HG02642 (cell line): ENCODE results near the gene KANK2.

ENCODE experiments used
- ATAC-seq: cut with Tn5 transposase; IDR thresholded peaks from one replicate; pipeline ENCODE4 v1.9.1; 2021; ENCODE audit warnings: mild to moderate bottlenecking; ENCODE audit not compliant: unreplicated experiment, poor library complexity

The KANK2 gene

DNA sequence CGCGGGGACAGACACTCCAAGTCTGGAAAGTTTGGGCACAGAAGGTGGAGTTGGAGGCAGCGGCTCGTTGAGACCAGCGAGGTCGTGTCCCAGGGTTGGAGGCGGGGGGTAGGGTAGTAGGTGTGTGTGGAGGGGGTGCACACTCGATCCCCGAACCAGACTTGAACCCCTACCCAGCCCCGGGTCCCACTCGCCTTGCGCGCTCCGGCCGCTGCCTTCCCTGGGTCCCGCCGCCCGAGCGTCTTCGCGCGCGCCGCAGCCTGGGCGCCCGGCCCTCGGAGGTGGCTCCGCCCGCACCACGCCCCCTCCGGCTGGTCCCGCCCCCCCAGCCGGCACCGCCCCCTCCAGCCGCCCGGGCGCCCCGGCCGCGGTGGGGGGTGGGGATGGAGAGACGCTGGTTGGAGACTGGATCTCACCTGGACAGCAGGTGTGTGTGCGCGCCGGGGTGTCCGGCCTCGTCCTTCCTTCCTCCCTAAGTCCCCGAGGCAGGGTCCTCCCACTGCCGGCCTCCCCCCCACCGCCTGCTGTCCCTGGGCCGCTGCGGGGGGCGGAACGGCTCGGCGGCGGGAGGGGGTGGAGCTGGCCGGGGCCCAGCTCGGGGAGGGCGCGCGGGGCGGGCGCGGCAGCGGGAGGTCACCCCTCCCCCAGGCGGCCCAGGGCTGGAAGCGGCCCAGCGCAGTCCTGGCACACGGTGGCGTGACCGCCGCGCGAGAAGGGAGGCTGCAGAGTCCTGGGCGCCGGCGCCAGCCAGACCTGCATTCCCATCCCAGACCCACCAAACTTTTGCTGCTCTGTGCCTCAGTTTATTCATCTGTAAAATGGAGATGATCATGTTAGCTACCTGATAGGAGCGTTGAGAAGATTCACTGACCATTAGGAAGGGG is at the start of gene KANK2:
TSS of gene KANK2 (minus strand) at position 255 of the 884 bp plus-strand sequence. CDS start 3,034 bp downstream, outside the sequence.
- ATAC-seq: peak; percentile 83

DNA sequence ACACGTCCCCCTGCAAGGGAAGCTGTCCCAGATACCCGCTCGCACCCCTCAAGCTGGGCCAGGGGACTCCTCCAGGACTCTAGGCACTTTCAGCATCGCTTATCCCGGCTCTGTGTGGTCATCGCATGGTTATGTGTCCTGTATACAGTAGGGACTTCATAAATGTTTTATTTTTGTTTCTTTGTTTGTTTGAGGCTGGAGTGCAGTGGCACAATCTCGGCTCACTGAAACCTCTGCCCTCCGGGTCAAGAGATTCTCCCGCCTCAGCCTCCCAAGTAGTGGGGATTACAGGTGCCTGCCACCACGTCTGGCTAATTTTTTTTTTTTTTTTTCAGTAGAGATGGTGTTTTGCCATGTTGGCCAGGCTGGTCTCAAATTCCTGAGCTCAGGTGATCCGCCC is 49.6 kb upstream of the KANK2 start:
- ATAC-seq: no peak

DNA sequence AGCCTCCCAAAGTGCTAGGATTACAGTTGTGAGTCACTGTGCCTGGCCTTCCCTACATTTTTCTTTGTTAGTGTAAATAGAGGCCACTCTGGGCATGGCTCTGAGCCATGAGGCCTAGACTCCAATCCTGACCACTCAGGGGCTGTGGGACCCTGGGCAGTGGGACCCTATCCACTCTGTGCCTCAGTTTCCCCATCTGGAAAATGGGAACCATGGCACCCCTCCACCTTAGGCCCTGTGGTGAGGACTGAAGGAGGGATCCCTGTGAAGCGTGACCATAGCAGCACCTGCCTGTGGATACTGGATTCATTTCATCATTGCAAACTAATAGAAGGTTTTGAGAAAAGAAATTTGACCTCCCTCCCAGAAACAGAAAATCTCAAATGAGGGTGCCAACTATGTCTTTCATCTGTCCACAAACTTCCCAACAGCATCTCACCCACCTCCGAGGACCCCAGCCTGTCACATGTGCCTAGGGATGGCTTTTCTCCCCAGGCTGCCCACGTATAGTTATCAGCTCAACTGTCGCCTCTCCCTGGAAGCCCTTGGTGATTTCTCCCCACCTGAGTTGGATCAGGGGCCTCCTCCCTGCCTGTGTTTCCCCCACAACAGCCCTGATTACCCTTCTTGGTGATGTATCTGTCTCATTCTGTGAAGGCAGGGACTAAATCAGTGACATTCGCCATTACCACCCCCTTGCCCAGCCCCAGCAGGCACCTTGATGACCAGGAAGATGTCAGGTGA is 47.7 kb upstream of the KANK2 start:
- no peak for ATAC-seq

DNA sequence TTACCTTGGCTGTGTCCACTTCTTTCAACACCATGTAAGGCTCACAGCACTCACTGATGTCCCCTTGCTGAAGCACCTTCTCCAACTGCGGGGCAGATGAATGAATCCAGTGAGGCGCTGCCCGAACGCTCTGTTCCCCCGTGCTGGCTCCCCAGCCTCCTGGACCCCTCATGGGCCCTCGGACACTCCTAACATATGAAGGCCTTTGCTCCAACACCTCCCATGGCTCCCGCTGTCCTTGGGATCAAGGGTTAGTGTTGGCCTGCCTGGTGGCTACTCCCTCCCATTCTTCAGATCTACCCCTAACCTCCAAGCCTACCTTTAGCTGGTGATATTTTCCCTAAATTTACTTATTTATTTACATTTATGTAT is 46.4 kb upstream of the KANK2 start:
- ATAC-seq: no peak

GRCh38 chr19:11242864-11243797 is 45.8 kb upstream of the KANK2 start:
- peak; percentile 74 for ATAC-seq

DNA sequence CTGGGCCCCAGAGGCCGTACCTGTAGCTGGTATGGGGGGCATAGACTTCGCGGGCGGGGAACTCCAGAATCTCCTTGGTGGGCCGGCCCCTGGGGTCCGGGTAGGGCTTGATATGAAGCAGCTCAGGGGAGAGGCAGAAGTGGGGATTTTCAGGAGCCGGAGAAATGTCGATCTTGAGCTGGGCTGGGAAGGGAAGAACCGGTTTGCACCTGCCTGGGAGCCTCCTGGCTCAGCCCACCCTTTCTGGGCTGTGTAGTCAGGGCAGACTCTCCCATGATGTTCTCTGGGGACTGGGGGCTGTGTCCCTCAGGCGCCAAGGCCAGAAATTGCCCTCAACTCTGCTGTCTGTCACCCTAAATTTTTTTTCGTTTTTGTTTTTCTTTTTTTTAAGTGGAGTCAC is 44.7 kb upstream of the KANK2 start:
- ATAC-seq: no peak

GRCh38 chr19:11240008-11240444 is 42.7 kb upstream of the KANK2 start:
- no peak for ATAC-seq

GRCh38 chr19:11239377-11240000 is 42.1 kb upstream of the KANK2 start, which contains the start of gene ANGPTL8:
Gene ANGPTL8 (plus strand): TSS chr19:11239619. CDS start chr19:11239638, 19 bp downstream.
- no peak for ATAC-seq

DNA sequence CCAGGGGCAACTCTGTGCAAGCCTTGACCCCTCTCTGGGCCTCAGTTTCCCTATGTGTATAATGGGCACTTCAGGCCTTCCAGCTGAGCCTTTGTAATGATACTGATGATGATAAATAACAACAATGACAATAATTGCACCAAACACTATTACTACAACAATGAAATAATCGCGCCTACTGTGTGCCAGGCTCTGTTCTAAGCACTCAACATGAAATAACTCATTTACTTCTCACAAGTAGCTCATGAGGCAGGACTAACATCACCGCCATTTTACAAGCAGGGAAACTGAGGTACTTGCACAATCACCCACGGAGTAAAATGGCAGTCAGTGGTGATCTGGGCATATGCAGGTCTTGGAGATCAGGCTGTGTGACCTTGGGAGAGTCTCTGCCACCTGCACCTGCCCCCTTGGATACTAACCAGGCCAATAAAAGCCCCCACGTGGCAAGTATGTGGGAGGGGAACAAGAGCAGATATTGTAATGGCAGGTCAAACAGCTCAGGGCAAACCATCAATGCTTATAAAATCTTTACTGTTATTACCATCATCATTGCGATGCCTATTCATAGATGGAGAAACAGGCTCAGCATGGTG is 41.5 kb upstream of the KANK2 start:
- no peak for ATAC-seq

GRCh38 chr19:11238041-11238440 is 40.7 kb upstream of the KANK2 start:
- no peak for ATAC-seq

DNA sequence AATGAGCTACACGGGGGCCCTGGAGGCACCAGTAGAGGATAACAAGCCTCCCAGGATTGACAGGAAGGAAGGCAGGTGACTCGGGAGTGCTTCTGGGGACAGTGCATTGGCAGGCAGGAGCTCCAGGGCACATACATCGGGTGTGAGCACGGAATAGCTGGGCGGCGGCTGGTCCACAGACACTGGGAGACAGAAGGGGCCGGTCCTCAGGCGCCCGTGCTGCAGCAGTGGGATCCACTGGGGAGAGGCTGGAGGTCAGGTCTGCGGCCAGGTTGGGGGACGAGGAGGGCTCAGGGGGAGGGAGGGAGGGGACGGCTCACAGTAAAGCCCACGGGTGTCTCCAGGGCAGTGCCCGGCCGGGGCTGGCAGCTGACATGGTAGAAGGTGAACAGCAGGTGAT is 40.0 kb upstream of the KANK2 start:
- ATAC-seq: no peak

DNA sequence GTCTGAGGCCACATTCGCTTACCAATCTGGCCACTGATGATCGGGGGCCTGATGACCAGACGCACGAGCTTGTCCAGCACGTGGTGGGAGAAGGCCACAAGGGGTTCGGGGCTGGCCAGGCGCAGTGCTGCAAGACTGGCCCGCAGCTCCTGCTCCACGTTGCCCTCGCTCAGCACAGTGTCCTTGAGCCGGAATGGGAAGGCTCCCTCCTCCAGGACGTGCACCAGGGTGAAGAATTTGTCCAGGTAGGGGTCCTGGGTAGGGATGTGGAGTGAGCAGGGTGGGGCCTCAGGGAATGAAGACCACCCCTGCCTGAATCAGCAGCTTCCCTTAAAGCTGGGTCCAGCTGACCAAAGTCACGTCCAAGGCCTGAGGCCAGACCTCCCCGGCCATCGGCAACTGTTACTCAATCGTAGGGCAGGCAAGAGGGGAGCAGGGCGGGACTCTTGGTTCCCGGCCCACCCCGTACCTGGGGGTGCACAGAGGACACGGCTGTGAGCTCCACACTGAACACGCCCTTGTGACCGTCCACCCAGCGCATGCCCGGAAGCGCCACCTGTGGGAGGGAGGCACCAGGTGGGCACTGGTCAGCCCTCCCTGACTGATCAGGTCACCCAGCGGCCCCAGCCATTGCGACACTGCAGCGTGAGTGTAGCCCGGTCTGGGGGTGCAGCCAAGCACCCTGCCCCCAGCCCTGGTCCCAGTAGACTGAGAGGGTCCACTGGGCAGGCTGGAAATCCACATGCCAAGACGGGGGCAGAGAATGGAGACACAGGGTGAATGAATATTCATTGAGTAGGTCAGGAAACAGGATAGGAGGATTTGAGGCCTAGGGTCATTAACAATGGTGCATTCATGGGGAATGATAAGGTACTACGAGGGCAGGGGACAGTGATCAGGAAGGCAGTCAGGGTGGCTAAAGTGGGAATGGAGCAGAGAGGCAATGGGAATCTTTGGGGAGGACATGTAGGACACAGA is 39.3 kb upstream of the KANK2 start:
- no peak for ATAC-seq

DNA sequence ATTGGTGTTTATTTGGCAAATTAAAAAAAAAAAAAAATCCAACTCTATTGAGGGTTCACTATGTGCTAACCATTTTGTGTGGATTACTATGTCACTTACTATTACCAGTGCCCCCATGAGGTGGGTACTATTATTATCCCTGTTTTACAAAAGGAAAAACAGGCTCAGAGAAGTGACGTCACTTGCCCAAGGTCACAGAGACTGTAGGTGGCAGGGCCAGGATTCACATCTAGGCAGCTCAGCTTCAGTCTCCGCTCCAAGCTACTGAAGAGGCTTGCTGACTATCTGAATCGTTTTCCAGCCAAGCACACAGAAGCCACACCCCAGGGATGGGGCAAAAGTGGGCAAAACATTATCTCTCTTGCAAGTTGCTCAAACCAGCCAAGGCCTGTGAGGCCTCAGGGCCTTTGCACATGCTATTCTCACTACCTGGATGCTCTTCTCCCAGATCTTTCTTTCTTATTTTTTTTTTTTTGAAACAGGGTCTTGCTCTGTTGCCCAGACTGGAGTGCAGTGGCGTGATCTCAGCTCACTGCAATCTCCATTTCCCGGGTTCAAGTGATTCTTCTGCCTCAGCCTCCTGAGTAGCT is 37.2 kb upstream of the KANK2 start:
- ATAC-seq: no peak

GRCh38 chr19:11233073-11233472 is 35.7 kb upstream of the KANK2 start:
- no peak for ATAC-seq

DNA sequence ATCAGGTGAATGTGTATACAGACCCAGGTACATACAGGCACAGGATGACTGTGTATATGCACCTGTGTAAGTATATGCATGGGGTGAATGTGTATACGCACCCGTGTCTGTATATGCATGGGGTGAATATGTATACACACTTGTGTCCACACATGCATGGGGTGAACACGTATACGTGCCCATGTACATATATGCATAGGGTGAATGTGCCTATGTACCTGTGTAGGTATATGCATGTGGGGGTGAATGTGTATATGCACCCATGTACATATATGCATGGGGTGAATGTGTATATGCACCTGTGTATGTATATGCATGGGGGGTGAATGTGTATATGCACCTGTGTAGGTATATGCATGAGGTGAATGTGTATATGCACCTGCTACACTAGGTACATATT is 35.2 kb upstream of the KANK2 start:
- no peak for ATAC-seq

- ATAC-seq: no peak
Observed at GRCh38 chr19:11230621-11231386, 33.5 kb upstream of the KANK2 start.

- ATAC-seq: no peak
Observed at GRCh38 chr19:11227195-11227886, 30.0 kb upstream of the KANK2 start.
